NCI-H345 treated with DMSO at 0.1 percent for 48 hours (cell line): ENCODE results near the gene KLK13.

Experiments
- DNase-seq: peaks from one replicate; lab custom pipeline; 2025; ENCODE audit not compliant: unreplicated experiment; lab: John Stamatoyannopoulos, UW

KLK13 gene

GRCh38 chr19:51020988-51021651, 43.8 kb downstream of the KLK13 start:
- DNase-seq = no peak

DNA sequence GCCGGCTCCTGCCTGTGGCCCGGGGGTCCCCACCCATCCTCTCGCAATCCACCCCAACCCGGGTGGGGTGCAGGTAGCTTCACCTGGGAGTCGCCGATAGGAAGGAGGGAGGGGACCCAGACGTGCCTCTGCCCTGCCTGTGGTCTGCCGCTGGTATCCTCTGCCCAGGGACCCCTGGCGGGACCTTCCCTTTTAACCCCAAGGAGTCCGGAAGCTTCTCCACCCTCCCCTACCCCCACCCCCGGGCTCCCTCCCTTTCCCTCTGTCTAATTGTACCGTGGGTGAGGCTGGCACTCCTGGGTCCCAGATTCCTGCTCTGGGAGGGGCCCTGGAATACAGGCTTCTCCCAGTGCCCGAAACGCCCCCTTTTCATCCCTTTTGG, 45.4 kb downstream of the KLK13 start, which contains the start of gene KLK10:
Gene KLK10 (minus strand): TSS at position 166 of the 382 bp plus-strand sequence. CDS start 579 bp downstream, outside the sequence.
- DNase-seq = no peak

GRCh38 chr19:51018745-51019543, 45.9 kb downstream of the KLK13 start:
- no peak for DNase-seq

GRCh38 chr19:51016798-51017683, 47.9 kb downstream of the KLK13 start:
- no peak for DNase-seq

GRCh38 chr19:51015691-51016267, 49.1 kb downstream of the KLK13 start:
- DNase-seq = no peak

- DNase-seq = no peak
These were observed 50.6 kb downstream of the KLK13 start for GRCh38 chr19:51014242-51014641.

DNA sequence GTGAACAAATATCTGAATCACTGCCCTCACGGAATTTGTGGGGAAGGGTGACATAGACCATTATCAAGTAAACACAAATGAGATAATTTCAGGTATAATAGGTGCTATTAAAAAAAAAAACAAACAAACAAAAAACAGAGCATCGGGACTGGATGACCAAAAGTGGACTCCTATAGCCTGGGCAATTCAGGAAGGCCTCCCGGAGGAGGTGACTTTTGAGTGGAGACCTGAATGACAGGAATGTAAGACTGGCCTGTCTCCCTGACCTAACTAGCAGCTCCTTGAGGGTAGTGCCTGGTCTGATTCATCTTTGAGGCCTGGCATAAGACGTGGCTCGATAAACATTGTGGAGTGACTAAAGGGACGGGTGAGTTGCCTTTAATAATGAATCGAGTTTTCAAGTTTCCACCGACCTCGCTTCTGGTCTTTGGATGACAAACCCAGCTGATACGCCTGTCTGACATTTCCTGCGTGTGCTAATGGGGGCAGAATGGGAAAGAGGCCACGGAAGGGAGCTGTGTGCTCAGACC, 52.2 kb downstream of the KLK13 start:
- no peak for DNase-seq

DNA sequence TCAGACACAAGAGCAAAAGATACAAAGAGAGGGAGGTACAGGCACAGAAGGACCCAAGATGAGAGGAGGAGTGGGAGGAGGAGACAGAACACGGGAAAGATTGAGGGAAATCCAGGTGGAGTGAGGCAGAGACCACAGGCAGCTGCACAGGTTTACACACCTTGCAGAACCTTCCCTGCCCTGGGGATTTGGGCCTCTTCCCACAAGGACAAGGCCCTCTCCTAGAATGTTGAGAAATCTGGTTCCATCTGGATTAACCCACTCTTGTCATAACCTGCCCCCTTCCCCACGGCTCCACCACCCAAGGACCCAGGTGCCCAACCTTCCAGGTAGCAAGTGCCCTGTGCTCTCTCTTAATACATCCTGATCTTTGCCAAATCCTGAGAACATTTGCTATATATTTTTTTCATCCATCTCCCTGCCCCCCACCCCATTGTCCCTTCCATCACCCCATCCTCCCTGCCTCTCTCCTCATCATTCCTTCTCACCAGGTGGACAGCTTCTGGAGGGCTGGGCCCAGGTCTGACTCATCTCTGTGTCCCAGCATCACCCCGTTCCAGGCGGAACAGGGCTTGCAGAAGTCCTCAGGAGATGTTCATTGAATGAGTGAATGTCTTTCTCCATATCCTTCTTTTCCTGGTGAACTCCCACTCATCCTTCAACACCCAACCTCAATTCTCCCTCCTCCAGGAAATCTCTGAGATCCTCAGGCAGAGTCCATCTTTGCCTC, 54.7 kb downstream of the KLK13 start:
- no peak for DNase-seq

GRCh38 chr19:51009061-51009891, 55.6 kb downstream of the KLK13 start:
- DNase-seq = no peak

- DNase-seq = no peak
These were observed 57.4 kb downstream of the KLK13 start for GRCh38 chr19:51007488-51007887.

GRCh38 chr19:51006406-51006805, 58.5 kb downstream of the KLK13 start:
- DNase-seq = no peak
